Measurements from ENCODE around the gene PLAGL2. TPM values are rescaled to one million over a fixed set of nuclear protein-coding genes. Genes with fewer than 3 reads are reported as not detected.
"Not testable (repeated sequence)": the region's sequence is repeated elsewhere in the genome, so short reads cannot be mapped to it uniquely, and the experiment has no call there.

The PLAGL2 gene
- polyA plus RNA-seq, 3 donors, result 19.2 to 21.5 (median 19.4) TPM

- no peak for DNase-seq (ENCODE audit: low read depth in 3 of 3, low spot score in 2 of 3)
These were observed 19.0 kb downstream of the PLAGL2 start for GRCh38 chr20:32188376-32189122.

GRCh38 chr20:32186506-32186905 is 21.0 kb downstream of the PLAGL2 start:
- DNase-seq (ENCODE audit: low read depth in 3 of 3, low spot score in 2 of 3), result no peak

GRCh38 chr20:32184961-32185603 is 22.5 kb downstream of the PLAGL2 start:
- no peak for DNase-seq (ENCODE audit: low read depth in 3 of 3, low spot score in 2 of 3)

GRCh38 chr20:32183947-32184635 is 23.5 kb downstream of the PLAGL2 start:
- no peak for DNase-seq (ENCODE audit: low read depth in 3 of 3, low spot score in 2 of 3)

- DNase-seq (ENCODE audit: low read depth in 3 of 3, low spot score in 2 of 3), result no peak
These were observed 25.9 kb downstream of the PLAGL2 start for GRCh38 chr20:32181606-32182005.

- DNase-seq (ENCODE audit: low read depth in 3 of 3, low spot score in 2 of 3), result no peak
These were observed 27.6 kb downstream of the PLAGL2 start for GRCh38 chr20:32179934-32180333.

GRCh38 chr20:32179515-32179914 is 28.0 kb downstream of the PLAGL2 start:
- DNase-seq (ENCODE audit: low read depth in 3 of 3, low spot score in 2 of 3), result no peak

GRCh38 chr20:32177696-32178095 is 29.8 kb downstream of the PLAGL2 start:
- DNase-seq (ENCODE audit: low read depth in 3 of 3, low spot score in 2 of 3), result not testable (repeated sequence)

GRCh38 chr20:32168184-32168910 is 39.2 kb downstream of the PLAGL2 start:
- no peak for DNase-seq (ENCODE audit: low read depth in 3 of 3, low spot score in 2 of 3)

- no peak for DNase-seq (ENCODE audit: low read depth in 3 of 3, low spot score in 2 of 3)
These were observed 40.0 kb downstream of the PLAGL2 start for GRCh38 chr20:32167552-32167951.

- DNase-seq (ENCODE audit: low read depth in 3 of 3, low spot score in 2 of 3), result no peak
These were observed 41.6 kb downstream of the PLAGL2 start for GRCh38 chr20:32165836-32166545.

- DNase-seq (ENCODE audit: low read depth in 3 of 3, low spot score in 2 of 3), result no peak
These were observed 42.4 kb downstream of the PLAGL2 start for GRCh38 chr20:32164984-32165735.

GRCh38 chr20:32163951-32164350 is 43.6 kb downstream of the PLAGL2 start:
- DNase-seq (ENCODE audit: low read depth in 3 of 3, low spot score in 2 of 3), result no peak

- no peak for DNase-seq (ENCODE audit: low read depth in 3 of 3, low spot score in 2 of 3)
These were observed 45.2 kb downstream of the PLAGL2 start for GRCh38 chr20:32162351-32162750.

- DNase-seq (ENCODE audit: low read depth in 3 of 3, low spot score in 2 of 3), result no peak
These were observed 47.2 kb downstream of the PLAGL2 start for GRCh38 chr20:32160341-32160740.

GRCh38 chr20:32159766-32160221 is 47.7 kb downstream of the PLAGL2 start:
- DNase-seq (ENCODE audit: low read depth in 3 of 3, low spot score in 2 of 3), result no peak

- DNase-seq (ENCODE audit: low read depth in 3 of 3, low spot score in 2 of 3), result no peak
These were observed 48.4 kb downstream of the PLAGL2 start for GRCh38 chr20:32158943-32159660.

- no peak for DNase-seq (ENCODE audit: low read depth in 3 of 3, low spot score in 2 of 3)
These were observed 49.2 kb downstream of the PLAGL2 start for GRCh38 chr20:32158351-32158750.

GRCh38 chr20:32157611-32158010 is 49.9 kb downstream of the PLAGL2 start:
- DNase-seq (ENCODE audit: low read depth in 3 of 3, low spot score in 2 of 3), result no peak

All from right renal cortex interstitium (tissue), 3 donors.